ENCODE results near the gene CRB2. TPM values are rescaled to one million over a fixed set of nuclear protein-coding genes. Genes with fewer than 3 reads are reported as not detected.

Gene CRB2
- total RNA-seq, 1 donor from 2014 or later, result not detected

DNA sequence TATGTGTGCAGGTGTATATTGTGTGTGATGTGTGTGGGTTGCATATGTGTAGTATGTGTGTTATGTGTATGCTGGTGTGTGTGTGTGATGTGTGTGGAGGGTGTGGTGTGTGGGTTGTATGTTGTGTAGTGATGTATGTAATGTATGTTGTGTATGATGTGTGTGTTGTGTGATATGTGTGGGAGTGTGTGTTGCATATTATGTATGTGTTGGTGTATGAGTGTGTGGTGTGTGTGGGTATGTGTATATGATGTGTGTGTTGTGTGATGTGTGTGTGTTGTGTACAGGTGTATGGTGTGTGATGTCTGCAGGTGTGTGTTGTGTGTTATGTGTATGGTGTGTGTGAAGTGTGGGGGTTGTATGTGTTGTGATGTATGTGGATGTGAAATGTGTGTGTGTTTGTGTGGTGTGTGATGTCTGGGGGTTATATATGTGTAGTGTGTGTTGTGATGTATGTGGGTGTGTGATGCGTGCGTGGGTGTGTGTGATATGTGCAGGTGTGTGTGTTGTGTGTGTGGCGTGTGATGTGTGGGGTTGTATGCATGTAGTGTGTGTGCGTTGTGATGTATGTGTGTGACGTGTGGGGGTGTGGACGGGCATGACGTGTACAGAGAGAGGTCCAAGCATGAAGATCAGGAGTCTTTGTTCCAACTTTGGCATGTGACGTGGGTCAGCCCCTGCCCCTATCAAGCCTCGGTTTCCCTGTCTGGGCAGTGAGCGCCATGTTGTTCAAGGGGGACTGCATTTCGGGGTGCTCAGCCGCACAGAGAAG lies 8.5 kb upstream of the CRB2 start:
- no peak for DNase-seq
- Mint-ChIP-seq H3K9me3 (no peaks in the 10 kb centered on the region), H3K4me1 (peaks cover 2% of the 10 kb centered on the region), H3K4me3 (no peak overlapping the region), H3K27me3 (peaks cover 3% of the 10 kb centered on the region), H3K36me3 (ENCODE audit: low read depth) (no peaks in the 10 kb centered on the region), H3K27ac (no peak overlapping the region)
- intact Hi-C loops (cut with micrococcal nuclease), result no loop called here

DNA sequence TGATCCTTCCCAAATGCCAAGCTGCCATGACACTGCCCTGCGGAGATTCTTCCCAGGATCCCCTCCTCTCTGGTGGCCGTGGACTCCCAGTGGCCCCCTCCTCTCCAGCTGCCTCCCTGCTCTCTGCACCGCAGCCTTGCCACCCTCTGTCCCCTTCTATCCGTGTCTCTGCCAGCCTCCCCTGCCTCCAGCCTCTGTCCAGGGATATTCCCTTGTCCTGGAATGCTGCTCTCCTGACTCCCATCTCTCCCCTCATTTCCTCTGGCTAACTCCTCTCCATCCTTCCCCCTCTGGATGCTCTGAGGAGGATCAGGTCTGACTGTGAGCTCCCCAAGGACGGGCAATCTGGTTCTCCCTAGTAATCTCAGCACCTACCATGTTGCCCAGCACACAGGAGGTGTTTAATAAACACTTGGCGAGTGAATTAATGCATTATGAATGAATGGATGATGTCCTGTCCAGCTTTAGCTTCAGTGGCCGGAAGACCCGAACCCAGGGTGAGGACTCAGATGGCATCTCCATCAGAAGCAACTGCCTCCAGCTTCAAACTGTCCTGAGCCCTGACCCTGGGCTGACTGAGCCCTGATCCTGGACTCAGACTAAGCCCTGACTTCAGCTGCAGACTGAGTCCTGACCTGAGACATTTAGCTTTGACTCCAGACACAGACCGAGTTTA lies 7.5 kb upstream of the CRB2 start:
- no peak overlapping the region for H3K27ac Mint-ChIP-seq
- no peak overlapping the region for H3K4me3 Mint-ChIP-seq
- H3K27me3 Mint-ChIP-seq, result peaks cover 6% of the 10 kb centered on the region
- DNase-seq, result no peak
- H3K4me1 Mint-ChIP-seq, result peaks cover 2% of the 10 kb centered on the region
- intact Hi-C loops (cut with micrococcal nuclease), result no loop called here
- no peaks in the 10 kb centered on the region for H3K9me3 Mint-ChIP-seq
- H3K36me3 Mint-ChIP-seq (ENCODE audit: low read depth), result no peaks in the 10 kb centered on the region

DNA sequence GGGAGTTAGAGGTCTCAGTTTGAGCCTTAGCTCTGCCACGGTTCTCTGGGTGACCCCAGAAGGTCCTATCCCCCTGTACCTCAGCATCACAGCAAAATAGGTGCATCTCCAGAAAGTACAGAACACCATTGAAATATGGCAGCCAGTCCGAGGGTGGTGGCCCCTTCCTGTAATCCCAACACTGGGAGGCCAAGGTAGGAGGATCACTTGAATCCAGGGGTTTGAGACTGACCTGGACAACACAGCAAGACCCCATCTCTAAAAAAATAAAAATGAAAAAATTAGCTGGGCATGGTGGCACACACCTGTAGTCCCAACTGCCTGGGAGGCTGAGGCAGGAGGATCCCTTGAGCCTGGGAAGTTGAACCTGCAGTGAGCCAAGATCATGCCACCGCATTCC lies 7.0 kb upstream of the CRB2 start:
- Mint-ChIP-seq H3K36me3 (ENCODE audit: low read depth) (no peaks in the 10 kb centered on the region), H3K4me3 (no peak overlapping the region), H3K27ac (no peak overlapping the region), H3K27me3 (peaks cover 6% of the 10 kb centered on the region), H3K9me3 (no peaks in the 10 kb centered on the region), H3K4me1 (peaks cover 3% of the 10 kb centered on the region)
- DNase-seq, result no peak
- intact Hi-C loops (cut with micrococcal nuclease), result loop anchor here (1.0 kb wide), 1 partner anchor 10 kb away; no protein-coding TSS in a partner anchor

DNA sequence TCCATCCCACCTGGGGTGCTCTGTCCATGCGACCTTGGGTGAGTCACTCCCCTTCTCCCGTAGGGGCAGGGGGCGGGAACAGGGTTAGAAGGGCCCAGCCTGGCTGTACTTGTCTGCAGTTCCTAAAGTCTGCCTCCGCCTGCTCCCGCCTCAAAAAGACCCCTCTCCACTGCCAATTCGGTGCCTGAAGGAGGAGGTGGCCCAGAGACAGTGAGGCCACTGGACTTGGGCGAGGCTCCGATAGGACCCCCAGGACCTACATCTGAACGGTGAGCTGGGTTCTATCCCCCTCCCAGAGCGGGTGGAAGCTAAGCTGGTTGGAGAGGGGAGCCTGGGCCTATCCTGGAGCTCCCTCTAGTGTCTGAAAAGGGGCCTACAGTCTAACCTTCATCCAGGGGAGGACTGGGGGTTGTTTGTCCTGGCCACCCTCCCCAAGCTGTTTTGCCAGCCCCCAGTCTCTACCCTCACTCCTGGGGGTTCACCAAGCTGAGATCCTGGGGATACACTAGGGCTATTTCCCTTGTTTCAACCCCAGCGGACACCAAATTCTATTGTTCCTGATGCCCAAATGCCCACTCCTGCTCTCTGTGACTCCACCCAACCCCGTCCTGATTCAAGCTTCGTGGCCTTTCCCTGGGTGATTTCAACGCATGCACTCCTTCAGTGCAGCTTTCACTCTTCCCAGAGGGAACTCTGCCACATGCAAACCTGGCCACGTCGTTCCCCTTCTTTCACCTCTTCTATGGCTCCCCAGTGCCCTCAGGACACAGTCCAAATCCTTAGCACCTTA lies 6.1 kb upstream of the CRB2 start:
- peaks cover 6% of the 10 kb centered on the region for H3K27me3 Mint-ChIP-seq
- no peaks in the 10 kb centered on the region for H3K36me3 Mint-ChIP-seq (ENCODE audit: low read depth)
- intact Hi-C loops (cut with micrococcal nuclease), result loop anchor here (1.0 to 10.0 kb wide), 4 partner anchors 11 to 885 kb away; partner anchors contain the start of gene PDCL
- H3K4me3 Mint-ChIP-seq, result no peak overlapping the region
- no peak overlapping the region for H3K27ac Mint-ChIP-seq
- DNase-seq, result peak; percentile 92
- peaks cover 6% of the 10 kb centered on the region for H3K4me1 Mint-ChIP-seq
- H3K9me3 Mint-ChIP-seq, result no peaks in the 10 kb centered on the region

DNA sequence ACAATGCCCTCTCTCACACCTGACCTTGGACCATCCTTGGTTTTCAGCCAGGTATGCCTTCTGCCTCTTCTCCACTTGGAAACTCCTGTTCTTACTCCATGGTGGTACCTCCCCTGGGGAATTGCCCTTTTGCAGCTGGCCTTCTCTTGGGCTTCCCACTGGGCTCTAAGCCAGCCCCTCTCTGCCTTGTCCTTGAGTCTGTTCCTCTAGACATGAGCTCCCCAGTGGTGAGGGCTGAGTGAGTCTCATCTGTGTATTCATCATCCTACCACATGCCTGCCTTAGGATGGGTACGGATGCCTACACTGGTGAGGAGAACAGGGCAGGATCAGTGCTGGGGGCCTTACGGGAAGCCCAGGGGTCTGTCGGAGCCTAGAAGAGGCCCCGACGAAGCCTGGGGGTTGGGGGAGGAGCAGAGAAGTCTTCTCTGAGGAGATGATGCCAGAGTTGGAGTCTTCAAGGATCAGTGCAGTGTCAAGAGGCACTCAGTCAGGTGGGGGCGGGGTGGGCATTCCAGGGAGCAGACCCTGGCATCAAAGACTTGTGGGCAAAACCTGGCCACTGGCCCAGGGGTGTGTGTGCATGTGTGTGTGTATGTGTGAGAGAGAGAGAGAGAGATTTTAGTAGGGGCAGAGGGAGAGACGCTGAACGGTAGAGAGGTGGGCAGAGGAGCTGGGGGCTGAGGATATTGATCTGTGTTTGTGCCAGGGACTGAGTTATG lies 5.2 kb upstream of the CRB2 start:
- intact Hi-C loops (cut with micrococcal nuclease), result loop anchor here (1.0 to 10.0 kb wide), 3 partner anchors 268 to 886 kb away; partner anchors contain the start of gene PDCL

DNA sequence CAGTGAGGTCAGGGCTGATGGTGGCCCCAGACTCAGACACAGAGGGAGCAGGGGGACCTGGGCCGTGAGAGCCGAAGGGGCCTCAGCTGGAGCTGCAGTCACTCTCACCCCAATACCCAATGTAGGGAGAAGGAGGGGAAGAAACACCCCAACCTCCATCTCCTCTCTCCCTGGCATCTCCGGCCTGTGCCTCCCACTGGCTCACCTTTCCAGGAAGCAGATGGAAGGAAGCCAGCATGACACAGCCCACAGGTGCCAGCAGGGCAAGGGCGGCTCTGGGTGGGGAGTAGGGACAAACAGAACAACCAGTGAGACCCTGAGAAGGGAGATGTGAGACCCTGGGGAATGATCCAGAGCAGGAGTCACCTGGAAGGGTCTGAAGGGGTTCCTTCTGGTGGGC lies 3.0 kb upstream of the CRB2 start:
- DNase-seq, result no peak
- intact Hi-C loops (cut with micrococcal nuclease), result loop anchor here (5.0 to 10.0 kb wide), 2 partner anchors 526 to 888 kb away; partner anchors contain the start of gene PDCL
- no peak overlapping the region for H3K4me3 Mint-ChIP-seq
- no peaks in the 10 kb centered on the region for H3K36me3 Mint-ChIP-seq (ENCODE audit: low read depth)
- H3K9me3 Mint-ChIP-seq, result no peaks in the 10 kb centered on the region
- H3K27ac Mint-ChIP-seq, result no peak overlapping the region
- H3K4me1 Mint-ChIP-seq, result peaks cover 4% of the 10 kb centered on the region
- peaks cover 6% of the 10 kb centered on the region for H3K27me3 Mint-ChIP-seq

More for the DNA sequence above, 5.2 kb upstream of the CRB2 start:
- Mint-ChIP-seq H3K27me3 (peaks cover 6% of the 10 kb centered on the region), H3K4me1 (peaks cover 5% of the 10 kb centered on the region), H3K36me3 (ENCODE audit: low read depth) (no peaks in the 10 kb centered on the region), H3K27ac (no peak overlapping the region), H3K9me3 (no peaks in the 10 kb centered on the region), H3K4me3 (no peak overlapping the region)
- DNase-seq, result no peak

DNA sequence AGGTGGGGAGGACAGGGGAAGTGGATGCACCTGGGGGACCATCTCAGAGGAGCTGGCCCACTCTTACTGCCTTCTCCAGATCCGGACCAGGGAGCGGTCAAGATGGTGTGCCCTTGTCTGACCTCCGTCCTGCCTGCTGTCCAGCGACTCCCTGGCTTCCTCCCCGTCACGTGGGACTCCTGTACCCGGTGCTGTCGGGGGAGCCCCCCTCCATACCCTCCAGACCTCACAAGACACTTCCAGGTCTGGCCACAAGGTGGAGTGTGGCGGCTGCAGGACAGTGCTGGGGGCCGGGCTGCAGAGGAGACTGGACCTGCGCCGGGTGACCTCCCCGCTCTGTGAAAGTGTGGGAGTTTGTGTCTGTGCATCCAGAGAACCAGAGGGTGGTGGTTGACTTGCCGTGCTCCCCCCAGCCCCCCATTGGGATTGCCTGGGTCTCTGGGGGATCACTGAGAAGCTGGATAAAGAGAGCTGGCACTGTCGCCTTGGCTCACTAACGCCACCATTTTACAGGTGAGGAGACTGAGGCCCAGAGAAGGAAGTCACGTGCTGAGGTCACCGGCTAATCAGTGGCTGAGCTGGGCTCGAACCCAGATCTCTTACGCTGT lies 1.9 kb upstream of the CRB2 start:
- peaks cover 6% of the 10 kb centered on the region for H3K27me3 Mint-ChIP-seq
- peak; percentile 88 for DNase-seq
- H3K9me3 Mint-ChIP-seq, result no peaks in the 10 kb centered on the region
- peaks cover 10% of the 10 kb centered on the region for H3K4me1 Mint-ChIP-seq
- intact Hi-C loops (cut with micrococcal nuclease), result loop anchor here (1.0 to 10.0 kb wide), 3 partner anchors 31 to 889 kb away; partner anchors contain the start of gene PDCL
- no peak overlapping the region for H3K27ac Mint-ChIP-seq
- H3K36me3 Mint-ChIP-seq (ENCODE audit: low read depth), result no peaks in the 10 kb centered on the region
- H3K4me3 Mint-ChIP-seq, result no peak overlapping the region

DNA sequence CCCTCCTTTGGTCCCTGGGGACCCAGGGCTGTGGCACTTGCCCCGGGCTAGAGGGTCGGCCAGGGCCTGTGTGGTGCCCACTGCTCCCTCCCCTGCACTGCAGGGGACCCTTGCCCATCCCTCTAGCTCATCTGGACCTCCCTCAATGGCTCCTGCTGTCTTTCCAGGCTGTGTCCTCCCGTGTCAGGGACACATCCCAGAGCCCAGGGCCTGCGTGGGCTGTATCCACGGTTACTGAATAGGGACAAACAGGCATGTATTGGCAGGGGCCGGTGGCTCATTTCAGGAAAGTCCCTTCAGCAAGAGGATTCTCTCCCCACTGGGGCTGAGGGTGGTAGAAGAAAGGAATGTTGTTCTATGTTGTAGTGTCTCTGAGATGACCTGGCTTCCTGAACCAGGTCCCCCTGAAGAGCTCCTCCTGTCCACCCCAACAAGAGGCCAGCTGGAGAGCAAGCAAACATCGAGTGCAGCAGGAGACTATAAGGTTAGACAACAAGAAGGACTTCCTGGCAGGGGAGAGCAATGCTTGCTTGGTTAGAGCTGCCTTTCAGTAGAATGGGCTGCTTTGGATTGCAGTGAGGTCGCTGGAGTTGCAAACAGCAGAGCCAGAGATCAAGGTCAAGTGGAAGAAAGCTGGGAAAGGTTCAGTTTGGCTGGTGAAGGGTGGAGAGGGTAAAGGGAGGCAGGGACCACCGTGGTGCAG lies 1.0 kb upstream of the CRB2 start:
- Mint-ChIP-seq H3K36me3 (ENCODE audit: low read depth) (no peaks in the 10 kb centered on the region), H3K27ac (no peak overlapping the region), H3K4me1 (peaks cover 18% of the 10 kb centered on the region), H3K9me3 (no peaks in the 10 kb centered on the region), H3K4me3 (no peak overlapping the region), H3K27me3 (peaks cover 6% of the 10 kb centered on the region)
- DNase-seq, result no peak
- intact Hi-C loops (cut with micrococcal nuclease), result loop anchor here (1.0 to 10.0 kb wide), 3 partner anchors 30 to 890 kb away; partner anchors contain the start of gene PDCL

DNA sequence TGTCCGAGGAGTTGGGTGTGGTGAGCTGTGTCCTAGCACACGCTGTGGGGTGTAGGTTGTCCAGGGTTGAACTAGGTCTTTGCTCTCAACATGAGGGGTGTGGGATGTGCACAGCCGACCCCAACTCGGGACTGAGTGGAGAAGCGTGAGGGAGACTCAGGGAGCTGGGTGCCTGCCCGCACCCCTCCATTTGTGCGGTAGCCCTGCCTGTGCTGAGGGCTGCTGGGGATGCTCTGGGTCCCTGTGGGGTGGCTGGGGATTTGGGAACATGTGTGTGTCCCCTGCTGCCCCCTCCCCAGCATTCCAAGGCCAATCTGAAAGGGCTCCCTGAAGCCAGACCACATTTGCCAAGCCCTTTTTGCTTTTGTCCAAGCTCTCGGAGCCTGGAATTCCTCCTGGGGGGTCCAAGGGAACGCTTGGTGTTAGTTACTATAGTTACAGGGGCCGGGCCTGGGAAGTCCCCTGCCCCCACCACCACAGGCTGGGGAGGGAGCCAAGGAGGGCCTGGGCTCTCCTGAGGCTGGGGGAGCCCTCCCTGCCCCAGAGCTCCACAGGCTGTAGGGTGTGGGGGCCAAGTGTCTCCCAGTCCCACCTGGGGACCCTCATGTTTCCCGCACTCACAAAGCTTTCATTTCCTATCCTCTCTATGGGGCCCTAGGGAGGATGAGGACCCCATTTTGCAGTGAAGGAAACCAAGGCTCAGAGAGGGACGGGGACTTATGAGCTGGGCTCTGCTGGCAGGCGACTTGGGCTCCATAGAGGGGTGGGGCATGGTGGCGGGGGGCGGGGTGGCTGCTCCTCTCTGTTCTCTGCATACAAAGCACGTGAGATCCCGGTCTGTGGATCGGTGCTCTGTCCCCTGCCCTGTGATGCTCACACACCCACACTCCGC lies 1.1 kb downstream of the CRB2 start:
- peaks cover 4% of the 10 kb centered on the region for H3K27me3 Mint-ChIP-seq
- no peaks in the 10 kb centered on the region for H3K9me3 Mint-ChIP-seq
- no peak overlapping the region for H3K4me3 Mint-ChIP-seq
- no peak for DNase-seq
- H3K36me3 Mint-ChIP-seq (ENCODE audit: low read depth), result no peaks in the 10 kb centered on the region
- H3K27ac Mint-ChIP-seq, result no peak overlapping the region
- H3K4me1 Mint-ChIP-seq, result peaks cover 19% of the 10 kb centered on the region
- intact Hi-C loops (cut with micrococcal nuclease), result loop anchor here (10.0 kb wide), 1 partner anchor 892 kb away; no protein-coding TSS in a partner anchor

DNA sequence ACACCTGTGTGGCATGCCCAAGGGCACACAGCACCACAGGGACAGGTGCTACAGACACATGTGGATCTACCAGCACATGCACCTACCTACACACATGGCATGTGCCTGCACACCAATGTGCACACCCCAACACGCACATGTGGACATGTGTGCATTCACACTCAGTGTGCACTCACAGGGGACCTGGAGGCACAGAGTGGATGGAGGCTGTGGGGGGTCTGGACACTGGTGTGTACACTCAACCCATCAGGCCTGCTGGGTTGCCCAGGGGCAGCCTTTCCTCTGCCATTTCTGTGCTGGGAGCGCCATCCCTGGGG lies 1.7 kb downstream of the CRB2 start:
- Mint-ChIP-seq H3K27me3 (peaks cover under 1% of the 10 kb centered on the region), H3K4me1 (peaks cover 19% of the 10 kb centered on the region), H3K36me3 (ENCODE audit: low read depth) (no peaks in the 10 kb centered on the region), H3K27ac (no peak overlapping the region), H3K4me3 (no peak overlapping the region), H3K9me3 (no peaks in the 10 kb centered on the region)
- no peak for DNase-seq
- intact Hi-C loops (cut with micrococcal nuclease), result loop anchor here (10.0 kb wide), 1 partner anchor 893 kb away; no protein-coding TSS in a partner anchor

DNA sequence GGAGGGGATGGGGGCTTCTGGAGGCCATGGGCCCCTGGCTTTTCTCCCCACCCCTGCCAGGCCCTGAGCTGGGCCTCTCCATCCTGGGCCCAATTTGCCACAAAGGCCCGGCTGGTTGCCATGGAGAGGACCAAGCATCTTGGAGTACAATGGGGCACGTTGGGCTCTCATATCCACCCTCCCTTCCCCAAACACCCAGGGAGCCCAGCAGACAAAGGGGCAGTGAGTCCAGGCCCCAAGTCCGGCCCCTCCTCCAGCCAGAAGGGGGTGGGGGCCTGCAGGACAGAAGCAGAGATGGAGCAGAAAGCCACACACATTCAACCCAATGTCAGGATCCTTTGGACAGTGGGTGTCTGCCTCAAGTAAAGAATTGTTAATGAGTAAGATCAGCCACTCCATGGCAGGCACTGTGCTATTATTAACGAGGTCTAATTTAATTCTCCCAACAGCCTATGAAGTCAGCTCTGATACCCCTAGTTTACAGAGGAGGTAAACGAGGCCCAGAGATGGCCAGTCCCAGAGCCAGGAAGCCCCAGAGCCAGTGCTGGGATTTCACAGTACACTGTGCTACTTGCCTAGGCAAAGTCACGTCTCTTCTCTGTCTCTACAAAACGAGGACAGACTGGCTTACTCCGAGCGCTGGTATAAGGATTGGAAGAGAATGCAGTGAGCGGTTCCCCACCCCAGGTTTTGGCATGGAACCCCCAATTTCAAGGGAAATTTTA lies 2.3 kb downstream of the CRB2 start:
- Mint-ChIP-seq H3K4me1 (peaks cover 19% of the 10 kb centered on the region), H3K4me3 (no peak overlapping the region), H3K27ac (no peak overlapping the region), H3K36me3 (ENCODE audit: low read depth) (no peaks in the 10 kb centered on the region), H3K27me3 (no peaks in the 10 kb centered on the region), H3K9me3 (no peaks in the 10 kb centered on the region)
- DNase-seq, result no peak
- intact Hi-C loops (cut with micrococcal nuclease), result loop anchor here (10.0 kb wide), 1 partner anchor 894 kb away; no protein-coding TSS in a partner anchor

All from activated CD4-positive, alpha-beta T cell treated with anti-CD3 and anti-CD28 coated beads, Interleukin-2, amount 10 ng/mL, durations not matched to agents 24 days and 14 days (primary cell).